WTC11 (cell line): ENCODE data around the gene CYP4F11. TPM values are rescaled to one million over a fixed set of nuclear protein-coding genes. Genes with fewer than 3 reads are reported as not detected.

ENCODE experiments used
- ATAC-seq: fragments of 200-7000 bp; cut with Tn5 transposase; 2 replicates; pipeline ENCODE4 v1.10.0; 2021; ENCODE audit warnings: mild to moderate bottlenecking, moderate library complexity
- CTCF ChIA-PET: fragments of 300-600 bp; sonication (Branson Sonifier 250); formaldehyde crosslinking; loops from one replicate; lab custom pipeline; 2021; ENCODE audit warnings: antibody characterized with exemption; lab: Charles Lee
- POLR2A ChIA-PET: fragments of 350-600 bp; sonication (Branson Sonifier 250); formaldehyde crosslinking; loops from one replicate; lab custom pipeline; 2021; ENCODE audit warnings: antibody characterized with exemption; lab: Charles Lee
- DNase-seq: peaks from one replicate; pipeline ENCODE4 v3.0.0; 2021; ENCODE audit warnings: low spot score
- H3K27ac Mint-ChIP-seq: 2 replicates; pipeline ENCODE4 v1.8.0; 2021; ENCODE audit warnings: mixed read lengths
- H3K27me3 Mint-ChIP-seq: 2 replicates; pipeline ENCODE4 v1.8.0; 2021; ENCODE audit warnings: low read depth, mild to moderate bottlenecking, moderate library complexity, mixed read lengths
- H3K36me3 Mint-ChIP-seq: 2 replicates; pipeline ENCODE4 v1.8.0; 2021; ENCODE audit warnings: mixed read lengths
- H3K4me1 Mint-ChIP-seq: 2 replicates; pipeline ENCODE4 v1.8.0; 2022; ENCODE audit warnings: mixed read lengths
- H3K4me3 Mint-ChIP-seq: 2 replicates; pipeline ENCODE4 v1.8.0; 2021; ENCODE audit warnings: mild to moderate bottlenecking, moderate library complexity, mixed read lengths
- H3K9me3 Mint-ChIP-seq: 2 replicates; pipeline ENCODE4 v1.8.0; 2021; ENCODE audit warnings: mixed read lengths
- AR ChIP-seq: fragments of 250-450 bp; sonication (Bioruptor Pico); IDR thresholded peaks from 2 replicates; pipeline ENCODE4 v1.9.0; 2021; ENCODE audit warnings: mild to moderate bottlenecking
- ATF1 ChIP-seq: sonication (generic); formaldehyde crosslinking; IDR thresholded peaks from 2 replicates; pipeline ENCODE4 v1.8.1; 2023; ENCODE audit warnings: mild to moderate bottlenecking, moderate library complexity, missing genetic modification reagents
- CREB1 ChIP-seq: sonication (generic); formaldehyde crosslinking; IDR thresholded peaks from 2 replicates; pipeline ENCODE4 v1.8.0; 2023; ENCODE audit warnings: mild to moderate bottlenecking, missing genetic modification reagents
- GTF2I ChIP-seq: fragments of 250-450 bp; sonication (Bioruptor Pico); conservative IDR thresholded peaks from 2 replicates; pipeline ENCODE4 v1.4.0; 2021; ENCODE audit warnings: mild to moderate bottlenecking
- HMGA2 ChIP-seq: fragments of 250-450 bp; sonication (Bioruptor Pico); IDR thresholded peaks from 2 replicates; pipeline ENCODE4 v1.4.0; 2021; ENCODE audit warnings: mild to moderate bottlenecking, moderate library complexity
- JAZF1 ChIP-seq: fragments of 250-450 bp; sonication (Bioruptor Pico); IDR thresholded peaks from 2 replicates; pipeline ENCODE4 v1.9.0; 2021; ENCODE audit warnings: moderate library complexity, mild to moderate bottlenecking, inconsistent platforms
- KAT7 ChIP-seq: sonication (generic); formaldehyde crosslinking; IDR thresholded peaks from 2 replicates; pipeline ENCODE4 v1.8.1; 2023; ENCODE audit warnings: missing genetic modification reagents, mild to moderate bottlenecking, borderline replicate concordance
- OVOL2 ChIP-seq: fragments of 250-450 bp; sonication (Bioruptor Pico); IDR thresholded peaks from 2 replicates; pipeline ENCODE4 v1.9.0; 2021; ENCODE audit warnings: mild to moderate bottlenecking, borderline replicate concordance
- PRDM15 ChIP-seq: sonication (generic); formaldehyde crosslinking; IDR thresholded peaks from 2 replicates; pipeline ENCODE4 v1.8.0; 2022; ENCODE audit warnings: missing genetic modification reagents
- PREB ChIP-seq: sonication (generic); formaldehyde crosslinking; IDR thresholded peaks from 2 replicates; pipeline ENCODE4 v1.8.1; 2022; ENCODE audit warnings: mild to moderate bottlenecking, missing genetic modification reagents, moderate library complexity, borderline replicate concordance
- RELA ChIP-seq: sonication (generic); formaldehyde crosslinking; IDR thresholded peaks from 2 replicates; pipeline ENCODE4 v1.8.1; 2022; ENCODE audit warnings: missing genetic modification reagents, mild to moderate bottlenecking, borderline replicate concordance
- SMAD3 ChIP-seq: sonication (generic); formaldehyde crosslinking; IDR thresholded peaks from 2 replicates; pipeline ENCODE4 v1.8.0; 2022; ENCODE audit warnings: missing genetic modification reagents, mild to moderate bottlenecking, borderline replicate concordance
- total RNA-seq: library from RNA; stranded (reverse); gene quantifications from 3 replicates; pipeline ENCODE4 v1.2.3, GENCODE V29; 2021
- TF ChIP-seq, protein P1 (sequence below): sonication (generic); formaldehyde crosslinking; IDR thresholded peaks from 2 replicates; pipeline ENCODE4 v1.8.0; 2023; ENCODE audit warnings: missing genetic modification reagents, mild to moderate bottlenecking, borderline replicate concordance
- TF ChIP-seq, protein P2 (sequence below): sonication (generic); formaldehyde crosslinking; IDR thresholded peaks from 2 replicates; pipeline ENCODE4 v1.8.1; 2022; ENCODE audit warnings: mild to moderate bottlenecking, moderate library complexity, missing genetic modification reagents

Gene CYP4F11
- total RNA-seq, 1 experiment from 2014 or later, result not detected

- ATAC-seq, result peak; percentile 57
- Mint-ChIP-seq H3K36me3 (peaks cover 19% of the 10 kb centered on the region), H3K4me3 (peak overlapping the region; percentile 69), H3K27ac (no peak overlapping the region), H3K27me3 (peaks cover 54% of the 10 kb centered on the region), H3K4me1 (peaks cover 3% of the 10 kb centered on the region; the same call in 1 of the 2 replicates), H3K9me3 (peaks cover 41% of the 10 kb centered on the region)
- TF ChIP-seq PREB (no peak), AR (CRISPR knock-in tag) (no peak), KAT7 (CRISPR knock-in tag) (no peak), RELA (CRISPR knock-in tag) (no peak), PRDM15 (CRISPR knock-in tag) (no peak)
- TF ChIP-seq, protein P1, sequence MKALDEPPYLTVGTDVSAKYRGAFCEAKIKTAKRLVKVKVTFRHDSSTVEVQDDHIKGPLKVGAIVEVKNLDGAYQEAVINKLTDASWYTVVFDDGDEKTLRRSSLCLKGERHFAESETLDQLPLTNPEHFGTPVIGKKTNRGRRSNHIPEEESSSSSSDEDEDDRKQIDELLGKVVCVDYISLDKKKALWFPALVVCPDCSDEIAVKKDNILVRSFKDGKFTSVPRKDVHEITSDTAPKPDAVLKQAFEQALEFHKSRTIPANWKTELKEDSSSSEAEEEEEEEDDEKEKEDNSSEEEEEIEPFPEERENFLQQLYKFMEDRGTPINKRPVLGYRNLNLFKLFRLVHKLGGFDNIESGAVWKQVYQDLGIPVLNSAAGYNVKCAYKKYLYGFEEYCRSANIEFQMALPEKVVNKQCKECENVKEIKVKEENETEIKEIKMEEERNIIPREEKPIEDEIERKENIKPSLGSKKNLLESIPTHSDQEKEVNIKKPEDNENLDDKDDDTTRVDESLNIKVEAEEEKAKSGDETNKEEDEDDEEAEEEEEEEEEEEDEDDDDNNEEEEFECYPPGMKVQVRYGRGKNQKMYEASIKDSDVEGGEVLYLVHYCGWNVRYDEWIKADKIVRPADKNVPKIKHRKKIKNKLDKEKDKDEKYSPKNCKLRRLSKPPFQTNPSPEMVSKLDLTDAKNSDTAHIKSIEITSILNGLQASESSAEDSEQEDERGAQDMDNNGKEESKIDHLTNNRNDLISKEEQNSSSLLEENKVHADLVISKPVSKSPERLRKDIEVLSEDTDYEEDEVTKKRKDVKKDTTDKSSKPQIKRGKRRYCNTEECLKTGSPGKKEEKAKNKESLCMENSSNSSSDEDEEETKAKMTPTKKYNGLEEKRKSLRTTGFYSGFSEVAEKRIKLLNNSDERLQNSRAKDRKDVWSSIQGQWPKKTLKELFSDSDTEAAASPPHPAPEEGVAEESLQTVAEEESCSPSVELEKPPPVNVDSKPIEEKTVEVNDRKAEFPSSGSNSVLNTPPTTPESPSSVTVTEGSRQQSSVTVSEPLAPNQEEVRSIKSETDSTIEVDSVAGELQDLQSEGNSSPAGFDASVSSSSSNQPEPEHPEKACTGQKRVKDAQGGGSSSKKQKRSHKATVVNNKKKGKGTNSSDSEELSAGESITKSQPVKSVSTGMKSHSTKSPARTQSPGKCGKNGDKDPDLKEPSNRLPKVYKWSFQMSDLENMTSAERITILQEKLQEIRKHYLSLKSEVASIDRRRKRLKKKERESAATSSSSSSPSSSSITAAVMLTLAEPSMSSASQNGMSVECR, result no peak
- TF ChIP-seq, protein P2, sequence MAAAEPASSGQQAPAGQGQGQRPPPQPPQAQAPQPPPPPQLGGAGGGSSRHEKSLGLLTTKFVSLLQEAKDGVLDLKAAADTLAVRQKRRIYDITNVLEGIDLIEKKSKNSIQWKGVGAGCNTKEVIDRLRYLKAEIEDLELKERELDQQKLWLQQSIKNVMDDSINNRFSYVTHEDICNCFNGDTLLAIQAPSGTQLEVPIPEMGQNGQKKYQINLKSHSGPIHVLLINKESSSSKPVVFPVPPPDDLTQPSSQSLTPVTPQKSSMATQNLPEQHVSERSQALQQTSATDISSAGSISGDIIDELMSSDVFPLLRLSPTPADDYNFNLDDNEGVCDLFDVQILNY, result no peak
- POLR2A ChIA-PET, result no interaction called here
- DNase-seq, result peak; percentile 38
- CTCF ChIA-PET, result interaction anchor here (1.5 kb wide), 1 partner anchor 75 kb away, joined by 4 read pairs; no protein-coding TSS in a partner anchor
Measured at GRCh38 chr19:15911599-15912235, 22.6 kb downstream of the CYP4F11 start.

- H3K4me1 Mint-ChIP-seq, result no peaks in the 10 kb centered on the region; the same call in 1 of the 2 replicates
- ATAC-seq (no peak), DNase-seq (no peak)
- peaks cover 30% of the 10 kb centered on the region for H3K36me3 Mint-ChIP-seq
- no peak overlapping the region for H3K27ac Mint-ChIP-seq
- ChIA-PET POLR2A (no interaction called here), CTCF (no interaction called here)
- H3K4me3 Mint-ChIP-seq, result no peak overlapping the region
- peaks cover 36% of the 10 kb centered on the region for H3K27me3 Mint-ChIP-seq
- H3K9me3 Mint-ChIP-seq, result peaks cover 72% of the 10 kb centered on the region
- TF ChIP-seq JAZF1 (CRISPR knock-in tag), result no peak
- TF ChIP-seq ATF1 (CRISPR knock-in tag), result no peak
- TF ChIP-seq HMGA2 (CRISPR knock-in tag), result no peak
- TF ChIP-seq OVOL2 (CRISPR knock-in tag), result no peak
- TF ChIP-seq SMAD3 (CRISPR knock-in tag), result no peak
- no peak for TF ChIP-seq GTF2I (CRISPR knock-in tag)
- TF ChIP-seq AR (CRISPR knock-in tag), result no peak
- TF ChIP-seq CREB1 (CRISPR knock-in tag), result no peak
Measured at GRCh38 chr19:15905026-15905425, 29.3 kb downstream of the CYP4F11 start.
